IMR-90 (cell line): Measurements from ENCODE around the gene MAP3K5. TPM values are rescaled to one million over a fixed set of nuclear protein-coding genes. Genes with fewer than 3 reads are reported as not detected.
"Not testable (repeated sequence)": the region's sequence is repeated elsewhere in the genome, so short reads cannot be mapped to it uniquely, and the experiment has no call there.

ENCODE experiments used
- ATAC-seq: fragments of 200-7000 bp; cut with Tn5 transposase; 2 replicates; pipeline ENCODE4 v1.9.1; 2020; ENCODE audit warnings: low read depth, mild to moderate bottlenecking, moderate library complexity
- BruUV-seq: library from RNA; stranded (reverse); fragments of 400-500 nt; replicated peaks from 2 replicates; lab custom pipeline; 2021; lab: Mats Ljungman, UMichigan
- CTCF ChIA-PET: fragments of 300-600 bp; formaldehyde crosslinking; extraction: SDS; loops from one replicate; lab custom pipeline; 2021; ENCODE audit warnings: antibody characterized with exemption; lab: Yijun Ruan, JAX
- POLR2A ChIA-PET: fragments of 300-600 bp; sonication (Branson Sonifier 250); formaldehyde crosslinking; loops from one replicate; lab custom pipeline; 2022; ENCODE audit warnings: antibody characterized with exemption; ENCODE audit not compliant: unreplicated experiment; lab: Charles Lee
- DNase-seq: peaks from one replicate; pipeline ENCODE4 v3.0.0; 2013
- H2AFZ ChIP-seq: replicated peaks from 2 replicates; pipeline ENCODE3; 2013; ENCODE audit warnings: low read length, mild to moderate bottlenecking; ENCODE audit not compliant: poor library complexity
- H2AK5ac ChIP-seq: 2 replicates; pipeline ENCODE4 v1.6.1; 2013; ENCODE audit warnings: low read depth, low read length, inconsistent platforms
- H2AK9ac ChIP-seq: replicated peaks from 2 replicates; pipeline ENCODE3; 2013; ENCODE audit warnings: mild to moderate bottlenecking, low read depth, low read length, moderate library complexity; ENCODE audit not compliant: poor library complexity
- H2BK120ac ChIP-seq: 2 replicates; pipeline ENCODE4 v1.6.1; 2013; ENCODE audit warnings: low read depth, low read length, inconsistent platforms
- H2BK15ac ChIP-seq: 3 replicates; pipeline ENCODE4 v1.6.1; 2013; ENCODE audit warnings: low read depth, low read length, inconsistent platforms
- H2BK20ac ChIP-seq: 2 replicates; pipeline ENCODE4 v1.6.1; 2013; ENCODE audit warnings: low read depth, mild to moderate bottlenecking, inconsistent platforms, low read length, moderate library complexity
- H2BK5ac ChIP-seq: 2 replicates; pipeline ENCODE4 v1.6.1; 2013; ENCODE audit warnings: mild to moderate bottlenecking, low read depth, low read length, inconsistent platforms; ENCODE audit not compliant: poor library complexity, severe bottlenecking
- H3K14ac ChIP-seq: replicated peaks from 2 replicates; pipeline ENCODE4 v1.6.1; 2013; ENCODE audit warnings: low read depth, low read length, inconsistent platforms
- H3K18ac ChIP-seq: 2 replicates; pipeline ENCODE4 v1.6.1; 2013; ENCODE audit warnings: low read depth, low read length, control low read depth
- H3K23ac ChIP-seq: 2 replicates; pipeline ENCODE4 v1.6.1; 2013; ENCODE audit warnings: low read depth, low read length, inconsistent platforms
- H3K27ac ChIP-seq: 2 replicates; pipeline ENCODE4 v1.5.1; 2013; ENCODE audit warnings: mild to moderate bottlenecking, control low read depth, low read length; ENCODE audit not compliant: insufficient read depth
- H3K27me3 ChIP-seq: 2 replicates; pipeline ENCODE4 v1.6.1; 2013; ENCODE audit warnings: low read length; ENCODE audit not compliant: control insufficient read depth, insufficient read depth
- H3K36me3 ChIP-seq: 2 replicates; pipeline ENCODE4 v1.6.1; 2013; ENCODE audit warnings: low read length, mixed read lengths; ENCODE audit not compliant: control insufficient read depth, insufficient read depth
- H3K4ac ChIP-seq: 2 replicates; pipeline ENCODE4 v1.6.1; 2013; ENCODE audit warnings: low read depth, low read length, inconsistent platforms
- H3K4me1 ChIP-seq: 2 replicates; pipeline ENCODE4 v1.6.1; 2013; ENCODE audit warnings: low read length, mixed read lengths; ENCODE audit not compliant: control insufficient read depth, insufficient read depth
- H3K4me2 ChIP-seq: 2 replicates; pipeline ENCODE4 v1.6.1; 2013; ENCODE audit warnings: low read depth, mild to moderate bottlenecking, control low read depth, low read length, moderate library complexity
- H3K4me3 ChIP-seq: 2 replicates; pipeline ENCODE4 v1.5.1; 2013; ENCODE audit warnings: low read depth, mild to moderate bottlenecking, control low read depth, low read length, moderate library complexity; ENCODE audit not compliant: insufficient read depth
- H3K56ac ChIP-seq: 2 replicates; pipeline ENCODE4 v1.6.1; 2013; ENCODE audit warnings: low read length, inconsistent platforms; ENCODE audit not compliant: insufficient read depth; ENCODE audit errors: extremely low read depth
- H3K79me1 ChIP-seq, 2 experiments: 2 replicates each; pipeline ENCODE4 v1.6.1; 2013; ENCODE audit warnings: low read length in 2 of 2, inconsistent platforms in 1 of 2, low read depth in 1 of 2
- H3K9ac ChIP-seq: 2 replicates; pipeline ENCODE4 v1.6.1; 2013; ENCODE audit warnings: low read depth, low read length, control low read depth
- H3K9me1 ChIP-seq: 2 replicates; pipeline ENCODE4 v1.6.1; 2013; ENCODE audit warnings: low read length, inconsistent platforms; ENCODE audit not compliant: insufficient read depth
- H3K9me3 ChIP-seq: 2 replicates; pipeline ENCODE4 v1.6.1; 2013; ENCODE audit warnings: low read length; ENCODE audit not compliant: control insufficient read depth, insufficient read depth
- H4K20me1 ChIP-seq: 2 replicates; pipeline ENCODE4 v1.6.1; 2013; ENCODE audit warnings: low read length, inconsistent platforms; ENCODE audit not compliant: insufficient read depth
- H4K5ac ChIP-seq: 2 replicates; pipeline ENCODE4 v1.6.1; 2013; ENCODE audit warnings: mild to moderate bottlenecking, low read depth, low read length, control low read depth
- H4K8ac ChIP-seq, 2 experiments: 2 replicates each; pipeline ENCODE4 v1.6.1; 2013; ENCODE audit warnings: low read depth in 2 of 2, low read length in 2 of 2, control low read depth in 1 of 2, inconsistent platforms in 1 of 2
- H4K91ac ChIP-seq: 2 replicates; pipeline ENCODE4 v1.6.1; 2013; ENCODE audit warnings: low read depth, low read length, inconsistent platforms; ENCODE audit not compliant: insufficient read depth
- WGBS, 2 experiments: methylation state at CpG; one replicate each; pipeline versions ENCODE4 v1.1.5 to v1.1.7; 2013; ENCODE audit warnings: missing lambda C conversion rate in 2 of 2; ENCODE audit not compliant: insufficient read length in 1 of 2; ENCODE audit errors: extremely low coverage in 2 of 2; 5-methylcytosine and 5-hydroxymethylcytosine counted together
- dilution Hi-C: fragments of 300-500 bp; cut with HindIII; formaldehyde crosslinking; loops from one replicate; pipeline ENCODE4 v1.14.3; 2018; ENCODE audit warnings: low sequenced_read_pairs; ENCODE audit not compliant: unreplicated experiment
- in situ Hi-C: fragments of 300-500 bp; cut with MboI; formaldehyde crosslinking; loops from 3 replicates; pipeline ENCODE4 v1.14.3; 2019; ENCODE audit warnings: low sequenced_read_pairs, inconsistent platforms, mixed read lengths
- intact Hi-C: fragments of 100-400 bp; cut with micrococcal nuclease; formaldehyde crosslinking; loops from 2 replicates; pipeline ENCODE4 v1.10.0; 2022
- polyA plus RNA-seq, 3 experiments: library from polyadenylated mRNA; depleted of rRNA; stranded (reverse); fragments of >200 nt; gene quantifications; 2 replicates each; pipeline ENCODE4 v1.2.3, GENCODE V29; 2012; ENCODE audit warnings: low replicate concordance in 1 of 3
- total RNA-seq: library from RNA; depleted of rRNA; stranded (reverse); fragments of >200 nt; gene quantifications from 2 replicates; pipeline ENCODE4 v1.2.3, GENCODE V29; 2012

Gene MAP3K5
- total and polyA plus RNA-seq, 2 of the 4 experiments (the other 2 are of a cell fraction): 5.4 to 17.6 TPM

DNA sequence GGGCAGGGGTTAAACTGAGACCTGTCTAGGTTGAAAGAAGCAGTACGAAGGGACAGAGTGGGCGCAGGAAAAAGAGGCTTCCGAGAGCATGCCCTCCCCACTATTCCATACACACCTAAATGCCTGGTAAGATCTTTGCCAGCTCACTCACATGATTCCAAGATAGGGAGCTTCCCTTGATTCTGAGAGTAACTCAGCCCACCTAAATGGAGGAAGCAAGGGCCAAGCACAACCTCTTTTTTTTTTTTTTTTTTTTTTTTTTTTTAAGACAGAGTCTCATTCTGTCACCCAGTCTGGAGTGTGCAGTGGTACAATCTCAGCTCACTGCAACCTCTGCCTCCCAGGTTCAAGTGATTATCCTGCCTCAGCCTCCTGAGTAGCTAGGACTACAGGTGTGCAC is 2.8 kb downstream of the MAP3K5 start:
- Histone ChIP-seq H3K9me1 (peaks cover 15% of the 10 kb centered on the region), H3K4me1 (peaks cover 18% of the 10 kb centered on the region), H3K14ac (peak overlapping the region; percentile 93), H2AK5ac (peak overlapping the region; percentile 93), H2AK9ac (peak overlapping the region; percentile 53), H3K23ac (peak overlapping the region; percentile 57), H2BK5ac (peak overlapping the region; percentile 88), H4K5ac (peak overlapping the region; percentile 4; the same call in 1 of the 2 replicates), H3K79me1 (peaks cover 10 to 51% of the 10 kb centered on the region in 2 experiments), H2BK15ac (peak overlapping the region; percentile 62; the same call in 2 of the 3 replicates), H4K91ac (peak overlapping the region; percentile 69), H2BK20ac (peak overlapping the region; percentile 93), H2BK120ac (peak overlapping the region; percentile 94), H3K18ac (peak overlapping the region; percentile 13; the same call in 1 of the 2 replicates), H3K9ac (peak overlapping the region; percentile 10), H3K27ac (peak overlapping the region; percentile 62; the same call in 1 of the 2 replicates), H3K4ac (peak overlapping the region; percentile 92), H3K4me2 (peak overlapping the region; percentile 93), H4K8ac (peak overlapping the region; percentile 26 to 87; a peak in 3 of 4 replicates)
- CTCF ChIA-PET: interaction anchor here (0.6 to 1.9 kb wide), 3 partner anchors 18 to 139 kb away, joined by 3 to 6 read pairs (median 3); no protein-coding TSS in a partner anchor
- in situ Hi-C loops: loop anchor here (25.0 kb wide), 1 partner anchor 502 kb away; the partner anchor contains the start of gene BCLAF1
- H2AFZ ChIP-seq, DNase-seq, intact Hi-C loops, ATAC-seq, POLR2A ChIA-PET, H3K27me3 ChIP-seq, H3K56ac ChIP-seq, dilution Hi-C loops, H3K36me3 ChIP-seq, H3K4me3 ChIP-seq, BruUV-seq, H3K9me3 ChIP-seq, H4K20me1 ChIP-seq: not testable (repeated sequence)
- no CpG with 5 or more reads among the region's 3 CpGs for WGBS, 2 experiments
